ENCODE data around the gene TOR1A.
"Not testable (repeated sequence)": the region's sequence is repeated elsewhere in the genome, so short reads cannot be mapped to it uniquely, and the experiment has no call there.

The TOR1A gene

DNA sequence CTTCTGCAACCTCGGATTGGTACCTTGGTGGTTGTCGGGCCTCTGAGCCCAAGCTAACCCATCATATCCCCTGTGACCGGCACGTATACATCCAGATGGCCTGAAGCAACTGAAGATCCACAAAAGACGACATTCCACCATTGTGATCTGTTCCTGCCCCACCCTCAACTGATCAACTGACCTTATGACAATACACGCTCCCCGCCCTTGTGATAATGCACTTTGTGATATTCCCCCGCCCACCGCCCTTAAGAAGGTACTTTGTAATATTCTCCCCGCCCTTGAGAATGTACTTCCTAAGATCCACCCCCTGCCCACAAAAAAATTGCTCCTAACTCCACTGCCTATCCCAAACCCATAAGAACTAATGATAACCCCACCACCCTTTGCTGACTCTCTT lies 37.5 kb downstream of the TOR1A start:
- no peak for TF ChIP-seq CTCF (IDR thresholded peaks at IDR 0.05; ENCODE audit: extremely low read depth, missing control alignments)
- no peak for DNase-seq (ENCODE audit: low spot score)

GRCh38 chr9:129785866-129786265 lies 38.1 kb downstream of the TOR1A start:
- TF ChIP-seq CTCF (IDR thresholded peaks at IDR 0.05; ENCODE audit: extremely low read depth, missing control alignments): no peak
- DNase-seq (ENCODE audit: low spot score): no peak

- not testable (repeated sequence) for DNase-seq (ENCODE audit: low spot score)
Observed at GRCh38 chr9:129784970-129785369, 39.0 kb downstream of the TOR1A start.

GRCh38 chr9:129783516-129784361 lies 40.2 kb downstream of the TOR1A start:
- peak; percentile 84 for DNase-seq (ENCODE audit: low spot score)
- TF ChIP-seq CTCF (IDR thresholded peaks at IDR 0.05; ENCODE audit: extremely low read depth, missing control alignments): peak; percentile 69

- TF ChIP-seq CTCF (IDR thresholded peaks at IDR 0.05; ENCODE audit: extremely low read depth, missing control alignments): no peak
Observed at GRCh38 chr9:129781981-129782380, 42.0 kb downstream of the TOR1A start.

DNA sequence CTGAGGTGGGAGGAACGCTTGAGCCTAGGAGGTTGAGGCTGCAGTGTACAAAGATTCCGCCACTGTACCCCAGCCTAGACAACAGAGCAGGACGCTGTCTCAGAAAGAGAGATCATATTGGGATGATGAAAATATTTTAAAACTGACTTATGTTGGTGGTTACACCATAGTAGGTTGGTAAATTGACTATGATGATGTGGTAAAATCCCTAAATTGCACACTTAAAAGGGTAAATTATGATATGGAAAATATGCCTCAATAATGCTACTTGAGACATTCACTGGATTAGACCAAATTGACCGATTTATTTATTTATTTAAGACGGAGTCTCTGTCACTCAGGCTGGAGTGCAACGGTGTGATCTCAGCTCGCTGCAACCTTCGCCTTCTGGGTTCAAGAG lies 42.8 kb downstream of the TOR1A start:
- TF ChIP-seq CTCF (IDR thresholded peaks at IDR 0.05; ENCODE audit: extremely low read depth, missing control alignments): no peak
- no peak for DNase-seq (ENCODE audit: low spot score)

More at GRCh38 chr9:129781981-129782380, 42.0 kb downstream of the TOR1A start:
- no peak for DNase-seq (ENCODE audit: low spot score)

GRCh38 chr9:129779560-129780190 lies 44.3 kb downstream of the TOR1A start:
- no peak for TF ChIP-seq CTCF (IDR thresholded peaks at IDR 0.05; ENCODE audit: extremely low read depth, missing control alignments)
- DNase-seq (ENCODE audit: low spot score): no peak

Data from GM20000 (cell line).